Fibroblast of villous mesenchyme (primary cell): Measurements from ENCODE around the gene ZSCAN12. TPM values are rescaled to one million over a fixed set of nuclear protein-coding genes. Genes with fewer than 3 reads are reported as not detected.
A peak's percentile ranks its signal among the peaks of the same experiment; 100 is the strongest.
"Not testable (repeated sequence)": the region's sequence is repeated elsewhere in the genome, so short reads cannot be mapped to it uniquely, and the experiment has no call there.

Experiments used
- DNase-seq: peaks from one replicate; pipeline ENCODE4 v3.0.0-alpha.2; 2010; ENCODE audit warnings: low read depth
- H3K4me3 ChIP-seq: 2 replicates; pipeline ENCODE4 v1.5.1; 2011; ENCODE audit warnings: low read depth, mild to moderate bottlenecking, low read length
- total RNA-seq: library from RNA; depleted of rRNA; stranded (reverse); fragments of >200 nt; gene quantifications from 2 replicates; pipeline ENCODE4 v1.2.3, GENCODE V29; 2012
- TF ChIP-seq, protein P1 (sequence below): IDR thresholded peaks from 2 replicates; pipeline ENCODE4 v1.5.1; 2012; ENCODE audit warnings: low read depth, mild to moderate bottlenecking, low read length; ENCODE audit not compliant: insufficient read depth

Gene ZSCAN12
- total RNA-seq, 1 donor: 6.9 TPM

DNA sequence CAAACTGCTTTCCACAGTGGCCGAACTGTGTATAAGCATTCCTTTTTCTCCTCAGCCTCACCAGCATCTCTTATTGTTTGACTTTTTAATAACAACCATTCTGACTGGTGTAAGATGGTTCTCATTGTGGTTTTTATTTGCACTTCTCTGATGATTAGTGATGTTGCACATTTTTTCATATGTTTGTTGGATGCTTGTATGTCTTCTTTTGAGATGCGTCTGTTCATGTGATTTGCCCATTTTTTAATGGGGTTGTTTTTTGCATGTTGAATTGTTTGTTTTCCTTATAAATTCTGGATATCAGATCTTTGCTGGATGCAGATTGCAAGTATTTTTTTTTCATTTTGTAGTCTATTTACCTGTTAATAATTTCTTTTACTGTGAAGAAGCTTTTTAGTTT lies 11.2 kb upstream of the ZSCAN12 start:
- H3K4me3 ChIP-seq: no peak overlapping the region
- TF ChIP-seq, protein P1, sequence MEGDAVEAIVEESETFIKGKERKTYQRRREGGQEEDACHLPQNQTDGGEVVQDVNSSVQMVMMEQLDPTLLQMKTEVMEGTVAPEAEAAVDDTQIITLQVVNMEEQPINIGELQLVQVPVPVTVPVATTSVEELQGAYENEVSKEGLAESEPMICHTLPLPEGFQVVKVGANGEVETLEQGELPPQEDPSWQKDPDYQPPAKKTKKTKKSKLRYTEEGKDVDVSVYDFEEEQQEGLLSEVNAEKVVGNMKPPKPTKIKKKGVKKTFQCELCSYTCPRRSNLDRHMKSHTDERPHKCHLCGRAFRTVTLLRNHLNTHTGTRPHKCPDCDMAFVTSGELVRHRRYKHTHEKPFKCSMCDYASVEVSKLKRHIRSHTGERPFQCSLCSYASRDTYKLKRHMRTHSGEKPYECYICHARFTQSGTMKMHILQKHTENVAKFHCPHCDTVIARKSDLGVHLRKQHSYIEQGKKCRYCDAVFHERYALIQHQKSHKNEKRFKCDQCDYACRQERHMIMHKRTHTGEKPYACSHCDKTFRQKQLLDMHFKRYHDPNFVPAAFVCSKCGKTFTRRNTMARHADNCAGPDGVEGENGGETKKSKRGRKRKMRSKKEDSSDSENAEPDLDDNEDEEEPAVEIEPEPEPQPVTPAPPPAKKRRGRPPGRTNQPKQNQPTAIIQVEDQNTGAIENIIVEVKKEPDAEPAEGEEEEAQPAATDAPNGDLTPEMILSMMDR: no peak
- DNase-seq: no peak

DNA sequence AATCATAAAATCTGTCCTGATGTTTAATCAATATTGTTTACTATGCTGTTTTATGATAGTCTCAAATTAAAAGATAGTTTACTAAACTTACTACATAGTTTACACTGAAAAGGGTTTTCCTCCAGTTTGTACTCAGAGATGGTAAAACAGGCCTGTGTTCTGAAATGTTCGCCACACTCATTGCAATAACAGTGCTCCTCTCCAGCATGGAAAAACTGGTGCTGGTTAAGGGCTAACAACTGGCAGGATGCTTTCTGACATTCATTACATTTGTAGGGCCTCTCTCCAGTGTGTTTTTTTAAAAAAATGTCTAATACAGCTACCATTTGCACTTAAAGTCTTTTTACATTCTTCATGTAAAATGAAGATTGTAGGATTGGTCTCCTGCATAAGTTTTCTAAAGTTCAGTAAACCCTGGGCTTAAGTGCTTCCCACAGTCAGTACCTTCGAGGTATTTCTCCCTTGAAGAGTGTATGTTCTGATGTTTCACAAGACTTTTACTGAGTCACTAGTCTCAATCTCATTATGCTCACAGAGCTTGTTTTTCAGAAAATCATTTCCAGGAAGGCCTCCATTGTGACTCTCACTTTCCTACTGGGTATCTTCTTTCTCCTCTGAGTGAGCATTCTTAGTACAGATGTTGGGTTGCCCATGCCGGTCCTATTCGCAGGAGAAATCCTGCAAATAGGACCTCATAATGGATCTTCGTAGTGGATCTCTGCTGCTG lies 8.7 kb upstream of the ZSCAN12 start:
- no peak overlapping the region for H3K4me3 ChIP-seq
- DNase-seq: no peak
- TF ChIP-seq, protein P1: no peak

DNA sequence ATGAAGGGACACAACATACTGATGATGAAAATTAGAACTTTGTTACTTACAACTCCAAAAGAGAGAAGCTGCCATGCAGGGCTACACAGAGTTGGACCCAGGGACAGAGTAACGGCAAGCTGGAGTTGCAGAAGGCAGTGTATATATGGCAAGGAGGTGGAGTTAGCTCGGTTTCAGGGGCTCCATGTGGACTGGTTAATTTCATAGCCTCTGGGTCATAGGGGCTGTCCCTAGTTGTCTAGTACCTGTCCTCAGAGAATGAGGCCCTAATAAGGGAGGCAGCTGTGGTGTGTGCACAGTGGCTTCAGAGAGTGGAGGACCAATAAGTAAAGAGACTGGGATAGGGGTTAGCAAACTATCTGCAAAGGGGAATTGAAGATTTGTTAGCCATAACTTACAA lies 7.9 kb upstream of the ZSCAN12 start:
- TF ChIP-seq, protein P1: no peak
- H3K4me3 ChIP-seq: no peak overlapping the region
- no peak for DNase-seq

DNA sequence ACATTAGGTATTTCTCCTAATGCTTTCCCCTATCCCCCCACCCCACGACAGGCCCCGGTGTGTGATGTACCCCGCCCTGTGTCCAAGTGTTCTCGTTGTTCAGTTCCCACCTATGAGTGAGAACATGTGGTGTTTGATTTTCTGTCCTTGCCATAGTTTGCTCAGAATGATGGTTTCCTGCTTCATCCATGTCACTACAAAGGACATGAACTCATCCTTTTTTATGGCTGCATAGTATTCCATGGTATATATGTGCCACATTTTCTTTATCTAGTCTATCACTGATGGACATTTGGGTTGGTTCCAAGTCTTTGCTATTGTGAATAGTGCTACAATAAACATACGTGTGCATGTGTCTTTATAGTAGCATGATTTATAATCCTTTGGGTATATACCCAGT lies 4.4 kb upstream of the ZSCAN12 start:
- DNase-seq, H3K4me3 ChIP-seq: not testable (repeated sequence)

DNA sequence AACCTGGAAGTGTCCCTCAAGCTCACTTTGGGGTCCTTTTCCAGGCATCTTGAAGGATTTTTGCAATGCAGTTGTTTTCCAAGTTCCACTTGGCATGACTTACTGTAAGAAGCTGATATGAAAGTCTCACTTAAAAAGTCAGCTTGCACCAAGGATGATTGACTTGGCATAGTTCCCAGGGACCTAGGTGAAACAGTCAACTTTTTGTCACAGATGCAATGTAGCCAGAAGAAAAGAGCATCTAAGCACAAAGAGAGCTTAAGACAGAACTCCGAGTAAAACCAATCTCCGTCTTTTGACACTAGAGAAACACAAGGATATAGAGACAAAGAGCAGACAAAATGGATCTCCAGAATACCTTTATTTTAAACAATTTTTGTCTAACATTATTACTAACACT lies 2.6 kb upstream of the ZSCAN12 start:
- TF ChIP-seq, protein P1: no peak
- no peak overlapping the region for H3K4me3 ChIP-seq
- no peak for DNase-seq

DNA sequence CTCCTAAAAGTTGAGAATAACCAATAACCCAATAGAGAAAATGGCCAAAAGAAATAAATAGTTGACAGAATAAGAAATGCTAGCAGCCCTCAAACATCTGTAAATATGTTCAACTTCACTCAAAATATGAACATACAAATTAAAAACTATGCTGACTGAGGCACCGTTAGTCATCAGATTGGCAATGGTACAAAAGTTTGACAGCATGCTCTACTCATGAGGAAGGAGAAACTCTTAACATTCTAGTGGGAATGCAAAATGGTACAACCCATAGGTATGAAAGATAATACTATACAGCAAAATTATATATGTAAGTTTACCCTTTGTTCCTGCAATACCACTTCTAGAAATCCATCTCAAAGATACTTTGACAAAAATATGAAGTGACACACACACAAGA lies 1.6 kb upstream of the ZSCAN12 start:
- no peak for DNase-seq
- TF ChIP-seq, protein P1: no peak
- H3K4me3 ChIP-seq: no peak overlapping the region

DNA sequence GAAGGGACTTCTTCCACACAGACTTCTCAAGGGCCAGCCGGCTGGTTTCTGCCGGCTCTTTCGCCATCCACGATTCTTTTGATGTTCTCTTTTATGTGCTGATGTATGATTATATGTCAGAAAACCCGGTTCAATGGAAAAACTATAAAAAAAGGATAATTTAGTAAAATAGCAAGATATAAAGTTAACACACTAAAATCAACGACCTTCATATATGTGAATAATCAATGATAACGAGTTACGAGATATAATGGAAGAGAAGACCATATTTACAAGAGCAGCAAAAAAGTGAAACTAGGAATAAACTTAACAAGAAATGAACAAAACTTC lies 540 bp upstream of the ZSCAN12 start:
- peak overlapping the region; percentile 81 for H3K4me3 ChIP-seq
- no peak for DNase-seq
- TF ChIP-seq, protein P1: no peak
